ENCODE results near the gene CCDC188.
A peak's percentile ranks its signal among the peaks of the same experiment; 100 is the strongest.
"Not testable (repeated sequence)": the region's sequence is repeated elsewhere in the genome, so short reads cannot be mapped to it uniquely, and the experiment has no call there.

CCDC188 gene

GRCh38 chr22:20171288-20172140, 20.7 kb upstream of the CCDC188 start:
- no peak for DNase-seq (ENCODE audit: low read depth in 2 of 2)

GRCh38 chr22:20170170-20170569, 19.3 kb upstream of the CCDC188 start:
- DNase-seq (ENCODE audit: low read depth in 2 of 2), result no peak

- no peak for DNase-seq (ENCODE audit: low read depth in 2 of 2)
Measured at GRCh38 chr22:20169253-20169822, 18.5 kb upstream of the CCDC188 start.

DNA sequence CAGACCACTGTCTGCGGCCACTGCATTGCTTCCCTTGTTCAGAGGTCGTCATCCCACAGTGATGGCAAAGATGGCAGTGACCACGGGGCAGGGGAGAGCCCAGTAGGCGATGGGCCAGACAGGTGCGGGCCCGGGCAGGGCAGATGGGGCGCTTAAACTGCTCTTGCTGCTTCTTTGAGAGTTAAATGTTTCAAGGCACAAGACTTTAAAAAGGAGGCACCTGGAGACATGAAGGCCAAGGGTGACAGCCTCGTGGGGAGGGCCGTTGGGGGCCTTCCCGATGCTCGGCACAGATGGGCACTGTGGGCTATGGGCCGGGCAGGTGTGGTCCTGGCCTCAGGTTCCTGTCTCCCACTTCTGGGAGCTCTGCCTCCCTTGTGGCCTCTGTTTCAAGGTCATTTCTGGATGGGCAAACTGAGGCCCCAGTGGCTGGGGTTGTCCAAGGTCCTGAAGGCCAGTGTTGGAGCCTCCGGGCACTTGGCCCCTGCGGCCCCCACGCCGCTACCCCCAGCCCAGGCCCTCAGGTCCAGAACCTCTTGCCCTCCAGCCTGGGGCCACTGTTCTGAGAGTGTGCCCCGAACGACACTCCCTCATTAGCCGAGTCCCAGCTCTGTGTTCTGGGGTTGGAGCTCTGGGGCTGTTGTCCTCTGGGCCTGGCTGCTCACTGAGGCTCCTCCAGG, 16.9 kb upstream of the CCDC188 start:
- DNase-seq (ENCODE audit: low read depth in 2 of 2), result no peak

DNA sequence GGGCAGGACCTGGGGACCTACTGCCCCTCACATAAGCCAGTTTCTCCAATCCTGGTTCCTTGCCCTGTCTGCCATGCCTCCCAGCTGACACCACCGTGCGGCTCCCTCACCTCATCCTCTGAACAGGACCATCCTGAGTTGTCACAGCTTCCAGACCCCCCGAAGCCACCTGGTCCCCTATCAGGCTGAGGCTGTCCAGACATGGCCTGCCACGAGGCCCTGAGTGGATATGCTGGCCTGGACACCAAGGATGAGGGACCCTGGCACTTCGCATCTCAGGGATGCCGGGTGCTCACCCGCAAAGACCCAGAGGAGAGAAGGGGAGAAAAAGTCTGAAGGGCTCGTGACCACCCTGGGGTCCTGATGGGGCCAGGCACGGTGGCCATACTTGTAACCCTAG, 15.8 kb upstream of the CCDC188 start:
- DNase-seq (ENCODE audit: low read depth in 2 of 2), result no peak

DNA sequence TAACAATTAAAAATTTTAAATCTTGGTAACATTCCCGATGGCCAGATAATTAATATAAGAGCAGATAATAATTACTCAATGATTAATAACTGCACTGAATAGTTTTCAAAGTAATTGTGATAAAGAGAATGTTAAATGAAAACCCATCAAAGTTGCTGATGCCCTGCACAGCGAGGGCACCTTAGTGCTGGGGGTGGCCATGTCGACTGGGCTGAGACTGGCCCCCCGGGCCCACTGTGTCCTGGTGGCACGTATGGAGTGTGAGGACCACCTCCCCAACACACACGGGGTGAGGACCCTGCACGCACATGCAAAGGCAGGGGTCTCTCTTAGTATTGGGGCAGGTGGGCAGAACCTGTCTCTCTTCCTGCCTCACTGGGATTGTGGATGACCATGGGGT, 15.1 kb upstream of the CCDC188 start:
- no peak for DNase-seq (ENCODE audit: low read depth in 2 of 2)

GRCh38 chr22:20165421-20165820, 14.6 kb upstream of the CCDC188 start:
- no peak for DNase-seq (ENCODE audit: low read depth in 2 of 2)

DNA sequence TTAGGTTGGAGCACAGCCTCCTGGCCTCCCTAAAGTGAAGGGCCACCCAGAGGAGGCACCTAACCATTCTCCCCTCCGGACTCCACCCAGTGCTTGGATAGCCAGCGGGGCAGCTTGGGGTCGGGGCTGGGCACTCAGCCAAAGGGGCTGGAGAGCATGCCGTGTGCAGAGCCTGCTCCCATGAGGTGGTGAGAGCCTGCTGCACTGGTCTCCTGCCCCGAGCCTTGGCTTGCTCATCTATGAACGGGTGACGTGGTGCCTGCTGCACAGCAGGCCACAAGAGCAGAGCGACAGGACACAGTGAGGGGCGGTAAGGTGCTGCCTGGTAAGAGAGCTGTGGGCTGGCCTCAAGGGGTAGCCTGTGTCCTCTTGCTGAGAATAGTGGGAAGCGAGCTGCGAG, 14.0 kb upstream of the CCDC188 start:
- DNase-seq (ENCODE audit: low read depth in 2 of 2), result no peak

GRCh38 chr22:20160041-20160440, 9.2 kb upstream of the CCDC188 start:
- no peak for DNase-seq (ENCODE audit: low read depth in 2 of 2)

DNA sequence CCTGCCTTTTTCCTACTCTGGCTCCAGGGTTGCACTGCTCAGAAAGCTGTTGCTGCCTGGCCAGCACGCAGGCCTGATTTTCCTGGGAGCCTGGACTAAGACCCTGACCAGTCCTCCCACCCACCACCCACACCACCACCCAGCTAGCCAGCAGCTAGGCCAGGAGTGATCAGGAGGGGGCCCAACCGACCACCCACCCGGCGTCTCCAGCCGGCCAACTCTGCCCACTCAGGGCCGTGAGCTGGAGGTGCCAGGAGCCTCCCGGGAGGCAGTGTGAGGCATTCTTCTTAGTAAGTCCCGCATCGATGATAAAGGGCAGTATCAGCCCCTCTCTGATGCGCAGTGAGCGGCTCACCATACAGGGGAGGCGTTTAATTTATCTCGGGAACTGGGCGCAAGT, 8.7 kb upstream of the CCDC188 start:
- not testable (repeated sequence) for DNase-seq (ENCODE audit: low read depth in 2 of 2)

DNA sequence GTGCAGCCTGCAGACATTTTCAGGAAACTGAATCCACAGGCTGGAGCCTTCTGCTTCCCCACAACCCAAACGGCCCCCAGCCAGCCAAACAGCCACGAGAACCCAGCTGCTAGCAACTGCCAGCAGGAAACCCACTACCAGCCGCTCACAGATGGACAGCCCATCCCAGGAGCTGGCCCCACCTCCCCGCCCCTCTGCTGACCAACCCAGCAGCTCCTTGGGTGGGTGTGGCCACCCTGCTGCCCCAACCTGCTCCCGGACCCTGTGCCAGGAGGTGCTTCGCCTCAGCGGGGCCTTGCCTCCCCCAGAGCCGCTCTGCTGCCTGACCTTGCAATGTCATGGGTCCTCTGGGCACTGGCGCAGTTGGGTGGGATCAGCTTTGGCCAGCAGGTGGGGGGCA, 8.2 kb upstream of the CCDC188 start:
- no peak for DNase-seq (ENCODE audit: low read depth in 2 of 2)

- no peak for DNase-seq (ENCODE audit: low read depth in 2 of 2)
Measured at GRCh38 chr22:20158391-20159036, 7.7 kb upstream of the CCDC188 start.

GRCh38 chr22:20157430-20158183, 6.8 kb upstream of the CCDC188 start:
- no peak for DNase-seq (ENCODE audit: low read depth in 2 of 2)

GRCh38 chr22:20156611-20157429, 6.0 kb upstream of the CCDC188 start:
- DNase-seq (ENCODE audit: low read depth in 2 of 2), result peak; percentile 75 to 96

DNA sequence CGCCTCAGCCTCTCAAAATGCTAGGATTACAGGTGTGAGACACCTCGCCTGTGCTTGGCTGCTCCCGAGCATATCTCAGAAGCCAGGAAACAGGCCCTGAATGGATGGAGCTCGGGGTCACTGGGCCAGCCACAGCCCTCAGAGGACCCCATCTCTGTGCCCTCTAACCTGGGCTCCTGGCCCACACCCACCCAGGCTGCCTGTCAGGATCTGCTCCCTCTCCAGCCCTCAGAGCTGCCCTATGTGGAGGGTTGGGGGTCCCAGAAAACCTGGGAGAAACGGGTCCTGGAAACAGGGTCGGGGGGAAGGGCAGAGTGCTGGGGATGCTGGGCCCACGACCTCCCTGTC, 5.2 kb upstream of the CCDC188 start:
- no peak for DNase-seq (ENCODE audit: low read depth in 2 of 2)

DNA sequence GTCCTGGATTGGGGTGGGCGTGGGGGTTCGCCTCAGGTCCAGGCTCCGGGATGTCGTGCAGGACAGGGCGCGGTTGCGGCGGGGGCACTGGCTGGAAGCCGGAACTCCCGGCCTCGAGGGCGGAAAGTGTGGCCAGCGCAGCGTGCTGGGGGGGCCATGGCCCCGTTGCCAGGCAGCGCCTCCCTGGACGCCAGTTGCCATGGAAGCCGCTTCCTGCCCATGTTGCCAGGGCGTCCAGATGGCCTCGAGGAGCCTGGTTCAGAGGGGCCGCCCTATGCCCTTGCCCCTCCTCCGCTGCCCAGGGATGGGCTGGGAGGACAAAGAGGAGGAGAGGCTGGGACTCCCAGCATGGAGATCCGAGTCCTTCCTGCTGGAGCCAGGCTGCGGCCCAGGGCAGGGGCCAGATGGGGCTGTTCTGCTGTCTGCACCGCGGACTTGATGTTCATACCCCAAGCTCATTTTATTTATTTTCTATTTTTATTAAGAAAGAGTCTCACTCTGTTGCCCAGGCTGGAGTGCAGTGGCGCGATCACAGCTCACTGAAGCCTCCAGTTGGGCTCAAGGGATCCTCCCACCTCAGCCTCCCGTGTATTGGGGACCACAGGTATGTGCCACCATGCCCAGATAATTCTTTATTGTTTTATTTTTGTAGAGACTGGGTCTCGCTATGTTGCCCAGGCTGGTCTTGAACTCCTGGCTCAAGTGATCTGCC, 4.6 kb upstream of the CCDC188 start:
- DNase-seq (ENCODE audit: low read depth in 2 of 2), result no peak

GRCh38 chr22:20154602-20155187, 3.8 kb upstream of the CCDC188 start:
- DNase-seq (ENCODE audit: low read depth in 2 of 2), result no peak

GRCh38 chr22:20153945-20154344, 3.1 kb upstream of the CCDC188 start:
- no peak for DNase-seq (ENCODE audit: low read depth in 2 of 2)

DNA sequence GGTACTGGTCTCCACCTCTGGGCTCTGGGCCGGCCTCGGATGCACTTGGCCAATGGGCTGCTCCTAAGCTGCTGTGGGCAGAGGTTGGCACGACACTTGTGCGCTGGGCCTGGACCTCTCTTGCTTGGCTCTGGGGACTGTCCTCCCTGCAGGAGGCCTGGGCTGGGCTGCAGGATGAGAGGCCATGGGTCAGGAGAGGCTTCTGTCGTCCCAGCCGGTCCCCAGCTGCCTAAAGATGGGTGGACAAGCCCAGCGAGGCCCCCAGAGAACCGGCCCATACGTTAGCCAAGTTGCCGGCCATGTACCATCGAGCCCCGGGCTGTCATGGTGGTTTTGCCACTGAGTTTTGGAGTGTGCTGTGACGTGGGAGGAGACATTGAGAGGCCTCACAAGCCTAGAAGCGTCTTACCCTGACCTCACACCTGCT, 1.6 kb upstream of the CCDC188 start:
- no peak for DNase-seq (ENCODE audit: low read depth in 2 of 2)

DNA sequence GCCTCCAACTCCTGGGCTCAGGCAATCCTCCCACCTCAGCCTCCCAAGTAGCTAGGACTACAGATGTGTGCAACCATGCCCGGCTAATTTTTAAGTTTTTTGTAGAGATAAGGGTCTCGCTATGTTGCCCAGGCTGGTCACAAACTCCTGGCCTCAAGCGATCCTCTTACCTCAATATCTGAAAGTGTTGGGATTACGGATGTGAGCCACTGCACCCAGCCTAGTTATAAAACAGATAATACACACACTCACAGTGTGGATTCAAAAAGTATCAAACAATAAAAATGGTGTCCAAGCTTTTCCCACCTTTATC, 377 bp upstream of the CCDC188 start:
- no peak for DNase-seq (ENCODE audit: low read depth in 2 of 2)

Data from stimulated activated CD4-positive, alpha-beta T cell treated with anti-CD3 and anti-CD28 coated beads, Interleukin-4, amount 100 ng/mL, for 48 hours (primary cell).